GM12865 (cell line): ENCODE results near the gene INSRR.

ENCODE experiments used
- DNase-seq: peaks from one replicate; pipeline ENCODE4 v3.0.0; 2010; ENCODE audit warnings: low read depth
- H3K4me3 ChIP-seq: 2 replicates; pipeline ENCODE4 v1.5.1; 2011; ENCODE audit warnings: mild to moderate bottlenecking, low read depth, low read length, control low read depth
- TF ChIP-seq, protein P1 (sequence below): IDR thresholded peaks from 2 replicates; pipeline ENCODE4 v1.5.1; 2011; ENCODE audit warnings: low read length, control low read depth, low read depth, inconsistent platforms; ENCODE audit not compliant: insufficient read depth; ENCODE audit errors: missing control alignments

The INSRR gene

GRCh38 chr1:156801409-156802121 is 57.4 kb downstream of the INSRR start:
- no peak for DNase-seq
- TF ChIP-seq, protein P1, sequence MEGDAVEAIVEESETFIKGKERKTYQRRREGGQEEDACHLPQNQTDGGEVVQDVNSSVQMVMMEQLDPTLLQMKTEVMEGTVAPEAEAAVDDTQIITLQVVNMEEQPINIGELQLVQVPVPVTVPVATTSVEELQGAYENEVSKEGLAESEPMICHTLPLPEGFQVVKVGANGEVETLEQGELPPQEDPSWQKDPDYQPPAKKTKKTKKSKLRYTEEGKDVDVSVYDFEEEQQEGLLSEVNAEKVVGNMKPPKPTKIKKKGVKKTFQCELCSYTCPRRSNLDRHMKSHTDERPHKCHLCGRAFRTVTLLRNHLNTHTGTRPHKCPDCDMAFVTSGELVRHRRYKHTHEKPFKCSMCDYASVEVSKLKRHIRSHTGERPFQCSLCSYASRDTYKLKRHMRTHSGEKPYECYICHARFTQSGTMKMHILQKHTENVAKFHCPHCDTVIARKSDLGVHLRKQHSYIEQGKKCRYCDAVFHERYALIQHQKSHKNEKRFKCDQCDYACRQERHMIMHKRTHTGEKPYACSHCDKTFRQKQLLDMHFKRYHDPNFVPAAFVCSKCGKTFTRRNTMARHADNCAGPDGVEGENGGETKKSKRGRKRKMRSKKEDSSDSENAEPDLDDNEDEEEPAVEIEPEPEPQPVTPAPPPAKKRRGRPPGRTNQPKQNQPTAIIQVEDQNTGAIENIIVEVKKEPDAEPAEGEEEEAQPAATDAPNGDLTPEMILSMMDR, result no peak

DNA sequence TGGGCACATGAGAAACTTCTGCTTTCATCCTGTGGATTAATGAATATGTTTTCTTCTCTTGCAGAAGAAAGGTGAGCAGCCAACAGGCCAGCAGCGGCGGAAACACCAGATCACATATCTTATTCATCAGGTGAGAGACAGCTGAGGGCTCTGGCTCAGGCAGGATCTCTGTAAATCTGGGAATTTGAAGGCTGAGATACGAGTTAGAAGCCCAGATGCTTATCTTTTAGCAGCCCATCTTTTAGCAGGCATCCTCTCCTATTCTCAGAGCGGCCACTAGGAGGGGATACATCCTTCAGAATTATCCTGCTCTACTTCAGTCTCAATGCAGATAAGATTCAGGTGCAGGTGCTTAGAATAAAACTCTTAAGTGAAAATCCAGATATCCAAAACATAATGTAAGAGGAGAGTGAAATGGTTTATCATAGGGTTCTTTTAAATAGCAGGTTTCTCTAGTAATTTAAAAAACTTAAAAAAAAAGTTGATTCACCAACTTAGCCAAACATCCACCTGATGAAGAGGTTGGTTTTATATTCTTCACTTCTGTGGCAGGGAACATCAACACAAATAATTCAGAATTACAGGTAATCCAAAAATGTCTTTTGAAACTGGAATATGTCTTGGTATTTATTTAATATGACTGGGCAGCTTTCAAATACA is 61.6 kb downstream of the INSRR start:
- no peak overlapping the region for H3K4me3 ChIP-seq
- DNase-seq, result peak; percentile 69
- TF ChIP-seq, protein P1, result peak; percentile 82

More at GRCh38 chr1:156801409-156802121, 57.4 kb downstream of the INSRR start:
- H3K4me3 ChIP-seq, result no peak overlapping the region

DNA sequence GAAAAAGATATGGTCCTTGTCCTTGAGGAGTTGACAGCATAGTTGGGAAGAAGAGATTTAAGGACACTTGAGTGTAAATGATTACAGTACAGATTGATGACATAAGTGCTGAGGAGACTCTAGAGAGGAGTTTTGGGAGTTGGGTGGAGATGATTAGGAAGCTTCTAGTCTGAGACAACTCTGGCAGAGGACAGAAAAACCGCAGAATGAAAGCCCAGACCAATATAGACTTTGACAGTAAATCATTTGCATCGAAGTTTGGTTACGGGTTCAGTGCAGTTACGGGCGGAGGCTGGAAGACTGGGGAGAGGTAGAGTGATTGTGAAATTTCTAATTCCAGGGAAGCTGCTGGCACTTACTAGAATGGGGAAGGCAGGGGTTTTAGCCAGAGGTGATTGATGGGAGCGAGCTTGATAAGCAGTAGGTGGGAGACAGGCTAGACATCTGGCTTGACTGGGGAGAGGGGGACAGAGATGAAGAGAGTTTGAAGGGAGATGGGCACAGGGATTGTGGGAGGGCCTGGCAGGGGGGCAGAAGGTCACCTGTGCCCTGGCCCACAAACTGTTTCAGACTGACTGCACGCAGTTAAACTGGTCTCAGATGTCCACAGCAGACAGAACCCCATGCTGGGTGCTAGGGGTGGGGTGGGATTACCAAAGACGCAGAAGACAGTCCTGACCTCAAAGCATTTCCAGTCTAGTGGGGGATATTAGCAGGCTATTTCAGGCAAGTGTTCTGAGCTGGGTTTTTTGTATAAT is 62.4 kb downstream of the INSRR start:
- no peak overlapping the region for H3K4me3 ChIP-seq
- DNase-seq, result peak; percentile 24
- TF ChIP-seq, protein P1, result no peak

DNA sequence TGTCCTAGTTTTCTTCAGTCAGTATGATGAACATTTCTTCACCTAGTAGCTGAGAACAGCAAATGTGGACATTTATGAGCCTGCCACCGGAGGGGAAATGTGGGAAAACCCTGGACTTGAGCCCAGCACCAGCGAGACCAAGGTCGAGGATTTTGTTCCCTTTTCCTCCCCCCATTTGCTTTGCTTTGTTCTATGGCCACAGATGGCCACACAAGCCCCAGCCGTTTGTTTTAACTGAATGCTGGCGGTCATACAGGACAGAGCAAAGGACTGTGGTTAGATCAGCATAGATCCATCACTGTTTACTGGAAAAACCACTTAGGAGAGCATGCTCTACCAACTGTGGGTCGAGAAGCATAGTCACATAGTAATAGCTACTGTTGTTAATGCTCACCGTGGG is 63.1 kb downstream of the INSRR start:
- TF ChIP-seq, protein P1, result no peak
- no peak for DNase-seq
- H3K4me3 ChIP-seq, result no peak overlapping the region

DNA sequence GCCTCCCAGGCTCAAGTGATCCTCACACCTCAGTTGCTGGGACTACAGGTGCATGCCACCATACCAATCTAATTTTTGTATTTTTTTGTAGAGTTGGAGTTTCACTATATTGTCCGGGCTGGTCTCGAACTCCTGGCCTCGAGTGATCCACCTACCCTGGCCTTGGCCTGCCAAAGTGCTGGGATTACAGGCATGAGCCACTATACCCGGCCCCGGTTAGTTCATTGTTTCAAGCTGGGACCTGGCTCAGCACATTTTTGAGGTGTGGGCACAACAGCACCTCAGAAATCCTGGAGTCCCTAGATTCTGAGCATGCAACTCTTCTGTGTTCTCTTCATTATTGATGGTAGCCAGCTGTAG is 63.6 kb downstream of the INSRR start:
- TF ChIP-seq, protein P1, result no peak
- H3K4me3 ChIP-seq, result no peak overlapping the region
- DNase-seq, result no peak

DNA sequence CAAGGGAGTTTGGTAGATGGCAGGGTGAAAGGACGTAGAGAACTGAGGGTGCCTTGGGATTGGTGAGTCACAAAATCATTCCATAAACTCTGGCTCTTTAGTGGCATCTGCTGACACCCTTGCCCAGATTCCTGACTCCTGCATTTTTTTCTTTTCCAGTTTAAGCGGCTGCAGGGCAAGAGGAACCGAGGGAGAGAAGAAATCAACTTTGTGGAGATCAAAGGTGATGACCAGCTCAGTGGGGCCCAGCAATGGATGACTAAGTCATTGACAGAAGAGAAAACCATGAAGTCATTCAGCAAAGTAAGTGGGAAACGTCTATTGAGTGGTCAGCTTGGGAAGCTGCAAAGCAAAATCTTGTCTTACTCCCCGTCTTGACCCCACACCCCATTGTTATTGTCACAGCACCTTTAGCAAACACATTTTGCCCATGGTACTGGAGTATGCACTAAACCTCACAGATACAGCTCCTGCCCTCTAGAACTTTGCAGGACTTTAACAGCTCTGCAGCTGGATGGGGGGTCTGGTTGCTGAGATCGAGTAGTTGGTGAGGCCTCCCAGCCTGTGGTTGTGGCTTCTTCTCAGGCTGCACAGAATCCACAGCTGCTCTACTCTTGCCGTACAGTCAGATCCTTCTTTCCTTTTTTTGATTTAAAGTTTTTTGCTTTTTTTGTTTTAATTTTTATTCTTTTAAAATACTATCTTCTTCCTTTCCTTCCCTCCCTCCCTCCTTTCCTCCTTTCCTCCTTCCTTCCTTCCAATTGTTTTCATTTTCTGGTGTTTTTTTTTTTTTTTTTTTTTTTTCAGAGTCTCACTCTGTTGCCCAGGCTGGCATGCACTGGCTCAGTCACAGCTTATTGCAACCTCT is 64.2 kb downstream of the INSRR start:
- TF ChIP-seq, protein P1, result no peak
- no peak for DNase-seq
- H3K4me3 ChIP-seq, result no peak overlapping the region
